ENCODE data around the gene FBXO48.

Gene FBXO48

GRCh38 chr2:68412127-68412819, 54.8 kb downstream of the FBXO48 start:
- TF ChIP-seq CTCF (IDR thresholded peaks at IDR 0.05), result no peak

DNA sequence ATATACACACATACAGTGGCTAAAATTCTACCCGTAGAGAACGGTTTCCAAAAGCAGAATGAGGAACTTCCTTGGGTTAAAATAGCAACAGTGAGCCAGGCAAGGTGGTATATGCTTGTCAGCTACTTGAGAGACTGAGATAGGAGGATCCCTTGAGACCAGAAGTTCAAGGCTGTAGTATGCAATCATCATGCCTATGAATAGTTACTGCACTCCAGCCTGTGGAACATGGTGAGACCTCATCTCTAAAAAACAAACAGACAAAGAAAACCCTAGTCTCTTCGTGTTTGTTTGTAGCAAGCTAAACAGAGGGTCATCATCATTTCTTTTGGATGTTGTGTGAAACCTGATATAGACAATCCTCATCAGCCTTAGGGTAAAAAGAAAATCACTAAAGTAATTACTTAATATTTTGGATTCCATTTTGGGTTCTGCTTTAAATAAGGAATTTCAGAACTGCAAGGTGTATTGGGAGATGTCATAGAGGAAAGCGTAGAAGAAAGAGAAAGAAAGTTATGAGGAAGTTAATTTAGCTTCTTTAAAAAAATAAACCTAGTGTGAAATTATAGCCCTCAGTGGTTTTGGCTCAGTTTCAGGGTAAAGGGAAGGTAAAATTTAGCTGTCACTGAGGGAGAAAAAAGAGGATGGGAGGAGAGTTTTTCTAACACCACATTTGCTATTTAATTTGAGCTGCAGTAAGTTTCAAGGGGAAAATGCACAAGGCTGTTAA, 55.5 kb downstream of the FBXO48 start:
- TF ChIP-seq CTCF (IDR thresholded peaks at IDR 0.05), result no peak
